Thyroid gland (tissue), 4 donors: ENCODE results near the gene LAMC1. TPM values are rescaled to one million over a fixed set of nuclear protein-coding genes. Genes with fewer than 3 reads are reported as not detected.

Experiments used
- DNase-seq, 2 donors: peaks; one replicate each; pipeline ENCODE4 v3.0.0-alpha.2; 2019
- H3K27ac ChIP-seq, 3 donors: fragments of 200-600 bp; sonication (generic); 1 replicate in 2 of 3; 2 replicates in 1 of 3; pipeline ENCODE4 v1.5.1; 2016 to 2019; ENCODE audit warnings: mild to moderate bottlenecking in 1 of 3, moderate library complexity in 1 of 3
- H3K27me3 ChIP-seq: fragments of 200-600 bp; sonication (generic); one replicate; pipeline ENCODE4 v1.5.1; 2019
- H3K36me3 ChIP-seq, 2 donors: fragments of 200-600 bp; sonication (generic); one replicate each; pipeline ENCODE4 v1.5.1; 2016 to 2019
- H3K4me1 ChIP-seq, 2 donors: fragments of 200-600 bp; sonication (generic); one replicate each; pipeline ENCODE4 v1.5.1; 2017 to 2019
- H3K4me3 ChIP-seq, 3 donors: fragments of 200-600 bp; sonication (generic); replicated peaks in 1 of 3; 1 replicate in 2 of 3; 2 replicates in 1 of 3; pipeline ENCODE4 v1.5.1; 2016; ENCODE audit warnings: mild to moderate bottlenecking in 1 of 3
- H3K9me3 ChIP-seq: fragments of 200-600 bp; sonication (generic); one replicate; pipeline ENCODE4 v1.5.1; 2017
- CTCF ChIP-seq, 6 experiments: fragments of 200-600 bp in 3 of 6; fragments of 450-650 bp in 3 of 6; sonication (generic) in 3 of 6; IDR thresholded peaks; one replicate each; pipeline ENCODE4 v1.5.1; 2016 to 2019; ENCODE audit warnings: antibody characterized with exemption in 6 of 6, mild to moderate bottlenecking in 2 of 6, inconsistent platforms in 1 of 6, moderate library complexity in 1 of 6
- POLR2A ChIP-seq, 2 donors: fragments of 450-650 bp; IDR thresholded peaks; one replicate each; pipeline ENCODE4 v1.6.1; 2017; ENCODE audit warnings: antibody characterized with exemption in 2 of 2, mild to moderate bottlenecking in 2 of 2, moderate library complexity in 1 of 2
- WGBS, 2 donors: methylation state at CpG; one replicate each; pipeline ENCODE4 v1.1.5; 2017; 5-methylcytosine and 5-hydroxymethylcytosine counted together
- intact Hi-C: fragments of 100-400 bp; cut with DNase I; formaldehyde crosslinking; loops from one replicate; pipeline ENCODE4 v1.15.1; 2023
- total RNA-seq, 4 donors: library from RNA; depleted of rRNA; stranded (reverse); fragments of >200 nt; gene quantifications; one replicate each; pipeline ENCODE4 v1.2.3, GENCODE V29; 2016

The LAMC1 gene
- total RNA-seq, 4 donors from 2014 or later: 150 to 213 (median 174) TPM

GRCh38 chr1:182984621-182985020 lies 38.6 kb upstream of the LAMC1 start:
- Histone ChIP-seq H3K4me1 (no peaks in the 10 kb centered on the region), H3K4me3 (no peak overlapping the region), H3K27me3 (no peaks in the 10 kb centered on the region), H3K27ac (no peak overlapping the region), H3K36me3 (no peaks in the 10 kb centered on the region), H3K9me3 (no peaks in the 10 kb centered on the region)
- WGBS, 2 donors: 100% methylated on average over 1 of the region's 1 CpG
- no peak for DNase-seq
- intact Hi-C loops: no loop called here
- TF ChIP-seq CTCF (IDR thresholded peaks at IDR 0.05) (no peak), POLR2A (IDR thresholded peaks at IDR 0.05) (no peak)

- intact Hi-C loops: no loop called here
- 90 to 96% methylated on average over 1 of the region's 1 CpG for WGBS, 2 donors
- Histone ChIP-seq H3K36me3 (no peaks in the 10 kb centered on the region), H3K4me3 (no peak overlapping the region), H3K9me3 (no peaks in the 10 kb centered on the region), H3K4me1 (no peaks in the 10 kb centered on the region), H3K27me3 (no peaks in the 10 kb centered on the region), H3K27ac (no peak overlapping the region)
- no peak for DNase-seq
- TF ChIP-seq CTCF (IDR thresholded peaks at IDR 0.05): no peak
- TF ChIP-seq POLR2A (IDR thresholded peaks at IDR 0.05): no peak
Measured at GRCh38 chr1:182985876-182986275, 37.3 kb upstream of the LAMC1 start.

GRCh38 chr1:182990413-182991144 lies 32.6 kb upstream of the LAMC1 start:
- intact Hi-C loops: no loop called here
- Histone ChIP-seq H3K27me3 (no peaks in the 10 kb centered on the region), H3K36me3 (no peaks in the 10 kb centered on the region), H3K27ac (no peak overlapping the region), H3K9me3 (no peaks in the 10 kb centered on the region), H3K4me3 (no peak overlapping the region), H3K4me1 (no peaks in the 10 kb centered on the region)
- TF ChIP-seq POLR2A (IDR thresholded peaks at IDR 0.05) (no peak), CTCF (IDR thresholded peaks at IDR 0.05) (no peak)
- no peak for DNase-seq
- 81 to 85% methylated on average over 7 of the region's 7 CpGs for WGBS, 2 donors

GRCh38 chr1:182993746-182994145 lies 29.5 kb upstream of the LAMC1 start:
- Histone ChIP-seq H3K4me3 (no peak overlapping the region), H3K9me3 (no peaks in the 10 kb centered on the region), H3K36me3 (no peaks in the 10 kb centered on the region), H3K4me1 (no peaks in the 10 kb centered on the region), H3K27me3 (no peaks in the 10 kb centered on the region), H3K27ac (no peak overlapping the region)
- DNase-seq: no peak
- TF ChIP-seq POLR2A (IDR thresholded peaks at IDR 0.05) (no peak), CTCF (IDR thresholded peaks at IDR 0.05) (no peak)
- intact Hi-C loops: no loop called here

GRCh38 chr1:182995894-182996293 lies 27.3 kb upstream of the LAMC1 start:
- intact Hi-C loops: no loop called here
- no peak overlapping the region for H3K27ac ChIP-seq
- H3K4me1 ChIP-seq: no peaks in the 10 kb centered on the region
- no peak for DNase-seq
- H3K27me3 ChIP-seq: no peaks in the 10 kb centered on the region
- H3K36me3 ChIP-seq: no peaks in the 10 kb centered on the region
- no peaks in the 10 kb centered on the region for H3K9me3 ChIP-seq
- WGBS, 2 donors: 70 to 81% methylated on average over 4 of the region's 4 CpGs
- no peak overlapping the region for H3K4me3 ChIP-seq
- TF ChIP-seq CTCF (IDR thresholded peaks at IDR 0.05): no peak
- no peak for TF ChIP-seq POLR2A (IDR thresholded peaks at IDR 0.05)
